C4-2B (cell line): ENCODE results near the gene RHBG.
A peak's percentile ranks its signal among the peaks of the same experiment; 100 is the strongest.

Experiments
- H3K27ac ChIP-seq: fragments of 450-650 bp; 2 replicates; pipeline ENCODE4 v1.5.1; 2017
- CTCF ChIP-seq: fragments of 450-650 bp; conservative IDR thresholded peaks from 2 replicates; pipeline ENCODE4 v1.5.1; 2017; ENCODE audit warnings: mild to moderate bottlenecking
- ZFX ChIP-seq: fragments of 450-650 bp; IDR thresholded peaks from 2 replicates; pipeline ENCODE4 v1.6.1; 2017

The RHBG gene

GRCh38 chr1:156384007-156384406 lies 15.0 kb downstream of the RHBG start:
- no peak overlapping the region for H3K27ac ChIP-seq
- TF ChIP-seq CTCF, result no peak
- TF ChIP-seq ZFX, result no peak

- no peak overlapping the region for H3K27ac ChIP-seq
- TF ChIP-seq CTCF, result no peak
- TF ChIP-seq ZFX, result no peak
These were observed 15.6 kb downstream of the RHBG start for GRCh38 chr1:156384658-156385057.

GRCh38 chr1:156385534-156386031 lies 16.6 kb downstream of the RHBG start:
- TF ChIP-seq CTCF (peak; percentile 93), ZFX (no peak)
- no peak overlapping the region for H3K27ac ChIP-seq

- TF ChIP-seq ZFX, result no peak
- TF ChIP-seq CTCF, result no peak
- H3K27ac ChIP-seq, result no peak overlapping the region
These were observed 17.3 kb downstream of the RHBG start for GRCh38 chr1:156386134-156386901.

GRCh38 chr1:156386949-156387869 lies 18.2 kb downstream of the RHBG start:
- TF ChIP-seq ZFX, result no peak
- TF ChIP-seq CTCF, result no peak
- H3K27ac ChIP-seq, result no peak overlapping the region

GRCh38 chr1:156387870-156388173 lies 18.8 kb downstream of the RHBG start:
- H3K27ac ChIP-seq, result no peak overlapping the region
- TF ChIP-seq ZFX, result no peak
- no peak for TF ChIP-seq CTCF
